Measurements from ENCODE around the gene DCN.

The DCN gene

DNA sequence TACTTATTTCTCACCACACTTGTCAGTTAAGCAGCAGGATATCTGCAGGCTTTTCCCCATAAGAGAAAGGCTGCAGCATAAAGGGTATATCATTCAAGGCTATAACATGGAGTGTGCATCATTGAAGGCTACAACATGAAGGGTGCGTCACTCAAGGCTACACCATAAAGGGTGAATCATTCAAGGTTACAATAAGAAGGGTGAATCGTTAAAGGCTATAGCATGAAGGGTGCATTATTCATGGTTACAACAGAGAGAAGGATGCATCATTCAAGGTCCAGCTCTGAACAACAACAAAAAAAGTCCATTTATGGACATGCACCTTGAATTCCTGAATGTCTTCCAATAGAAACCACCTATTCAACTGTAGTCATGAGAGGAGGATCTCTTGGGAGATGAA lies 38.6 kb downstream of the DCN start:
- H3K9me3 ChIP-seq (ENCODE audit: severe bottlenecking) = no peaks in the 10 kb centered on the region
- DNase-seq = no peak
- no peak overlapping the region for H3K27ac ChIP-seq
- H3K27me3 ChIP-seq (ENCODE audit: insufficient read depth, low read depth, severe bottlenecking) = no peaks in the 10 kb centered on the region
- H3K4me3 ChIP-seq (ENCODE audit: low read depth, low read length) = no peak overlapping the region
- TF ChIP-seq, protein P1, sequence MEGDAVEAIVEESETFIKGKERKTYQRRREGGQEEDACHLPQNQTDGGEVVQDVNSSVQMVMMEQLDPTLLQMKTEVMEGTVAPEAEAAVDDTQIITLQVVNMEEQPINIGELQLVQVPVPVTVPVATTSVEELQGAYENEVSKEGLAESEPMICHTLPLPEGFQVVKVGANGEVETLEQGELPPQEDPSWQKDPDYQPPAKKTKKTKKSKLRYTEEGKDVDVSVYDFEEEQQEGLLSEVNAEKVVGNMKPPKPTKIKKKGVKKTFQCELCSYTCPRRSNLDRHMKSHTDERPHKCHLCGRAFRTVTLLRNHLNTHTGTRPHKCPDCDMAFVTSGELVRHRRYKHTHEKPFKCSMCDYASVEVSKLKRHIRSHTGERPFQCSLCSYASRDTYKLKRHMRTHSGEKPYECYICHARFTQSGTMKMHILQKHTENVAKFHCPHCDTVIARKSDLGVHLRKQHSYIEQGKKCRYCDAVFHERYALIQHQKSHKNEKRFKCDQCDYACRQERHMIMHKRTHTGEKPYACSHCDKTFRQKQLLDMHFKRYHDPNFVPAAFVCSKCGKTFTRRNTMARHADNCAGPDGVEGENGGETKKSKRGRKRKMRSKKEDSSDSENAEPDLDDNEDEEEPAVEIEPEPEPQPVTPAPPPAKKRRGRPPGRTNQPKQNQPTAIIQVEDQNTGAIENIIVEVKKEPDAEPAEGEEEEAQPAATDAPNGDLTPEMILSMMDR (IDR thresholded peaks at IDR 0.05; ENCODE audit: low read depth, low read length) = no peak
- H3K36me3 ChIP-seq = no peaks in the 10 kb centered on the region

GRCh38 chr12:91143206-91143605 lies 39.4 kb downstream of the DCN start:
- Histone ChIP-seq H3K27me3 (ENCODE audit: insufficient read depth, low read depth, severe bottlenecking) (no peaks in the 10 kb centered on the region), H3K4me3 (ENCODE audit: low read depth, low read length) (no peak overlapping the region), H3K36me3 (no peaks in the 10 kb centered on the region), H3K9me3 (ENCODE audit: severe bottlenecking) (no peaks in the 10 kb centered on the region), H3K27ac (no peak overlapping the region)
- TF ChIP-seq, protein P1 (IDR thresholded peaks at IDR 0.05; ENCODE audit: low read depth, low read length) = no peak
- no peak for DNase-seq

GRCh38 chr12:91142221-91142631 lies 40.4 kb downstream of the DCN start:
- no peak overlapping the region for H3K27ac ChIP-seq
- TF ChIP-seq, protein P1 (IDR thresholded peaks at IDR 0.05; ENCODE audit: low read depth, low read length) = no peak

DNA sequence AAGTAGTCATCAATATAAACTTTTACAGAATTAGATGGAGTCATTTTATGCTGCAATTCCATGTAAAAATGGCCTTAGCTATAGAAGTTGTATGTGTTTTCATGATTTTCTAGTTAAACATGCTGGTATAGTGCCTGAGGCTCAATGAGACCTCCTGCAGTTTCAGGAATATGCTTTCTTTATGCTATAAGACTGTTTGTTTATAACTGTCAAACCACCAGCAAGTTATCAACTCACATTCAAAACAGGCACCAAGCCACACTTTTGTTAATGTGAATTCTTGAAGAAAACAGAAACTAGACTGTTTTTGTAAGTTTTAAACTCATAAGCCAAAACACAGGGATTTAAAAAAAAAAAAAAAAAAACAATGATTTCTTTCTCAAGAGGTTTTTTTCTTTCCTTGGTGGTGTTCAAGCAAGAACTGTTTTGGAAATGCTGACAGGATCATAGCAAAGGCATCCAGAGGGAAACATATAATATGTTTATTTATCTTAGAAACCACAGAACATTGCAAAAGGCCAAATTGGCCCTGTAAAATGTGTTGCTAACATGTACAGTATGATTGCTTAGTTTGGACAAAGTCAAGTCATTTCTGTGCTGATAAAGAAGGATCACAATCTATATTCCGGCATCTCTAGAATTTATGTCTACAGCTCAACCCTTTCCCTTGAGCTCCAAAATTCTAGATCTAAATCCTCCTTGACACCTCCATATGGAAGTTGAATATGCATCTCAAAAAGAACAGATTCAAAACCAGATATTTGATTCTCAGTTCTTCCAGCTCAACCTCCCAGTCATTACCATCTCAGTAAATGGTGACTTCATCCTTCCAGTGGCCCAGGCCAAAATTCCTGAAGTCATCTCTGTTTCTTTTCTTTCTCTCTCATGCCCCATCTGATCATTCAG lies 42.3 kb downstream of the DCN start:
- TF ChIP-seq, protein P1 (IDR thresholded peaks at IDR 0.05; ENCODE audit: low read depth, low read length) = no peak

More at GRCh38 chr12:91142221-91142631, 40.4 kb downstream of the DCN start:
- H3K4me3 ChIP-seq (ENCODE audit: low read depth, low read length) = no peak overlapping the region
- no peaks in the 10 kb centered on the region for H3K27me3 ChIP-seq (ENCODE audit: insufficient read depth, low read depth, severe bottlenecking)
- H3K36me3 ChIP-seq = no peaks in the 10 kb centered on the region
- DNase-seq = no peak
- H3K9me3 ChIP-seq (ENCODE audit: severe bottlenecking) = no peaks in the 10 kb centered on the region

DNA sequence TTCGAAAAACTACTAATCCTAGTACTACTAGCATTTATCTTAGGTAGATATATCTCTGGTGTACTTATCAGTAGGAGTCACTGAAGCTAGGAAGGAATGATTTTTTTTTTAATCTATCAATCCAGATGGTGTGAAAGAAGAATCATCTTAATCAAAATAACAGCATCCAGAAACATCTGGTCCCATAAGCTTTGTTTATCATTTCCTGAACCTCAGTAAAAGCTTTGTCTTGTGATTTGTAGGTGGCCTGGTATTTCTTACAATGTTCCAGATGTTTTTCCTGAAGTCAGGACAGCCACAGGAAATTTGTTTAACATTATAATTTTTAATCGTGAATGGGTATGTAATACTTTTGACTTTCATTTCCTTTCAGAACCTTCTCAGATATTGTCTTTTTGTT lies 43.3 kb downstream of the DCN start:
- TF ChIP-seq, protein P1 (IDR thresholded peaks at IDR 0.05; ENCODE audit: low read depth, low read length) = no peak
- no peak overlapping the region for H3K4me3 ChIP-seq (ENCODE audit: low read depth, low read length)
- no peak for DNase-seq
- no peak overlapping the region for H3K27ac ChIP-seq
- H3K9me3 ChIP-seq (ENCODE audit: severe bottlenecking) = no peaks in the 10 kb centered on the region
- no peaks in the 10 kb centered on the region for H3K36me3 ChIP-seq
- H3K27me3 ChIP-seq (ENCODE audit: insufficient read depth, low read depth, severe bottlenecking) = no peaks in the 10 kb centered on the region

More for the DNA sequence above, 42.3 kb downstream of the DCN start:
- Histone ChIP-seq H3K9me3 (ENCODE audit: severe bottlenecking) (no peaks in the 10 kb centered on the region), H3K27me3 (ENCODE audit: insufficient read depth, low read depth, severe bottlenecking) (no peaks in the 10 kb centered on the region), H3K4me3 (ENCODE audit: low read depth, low read length) (no peak overlapping the region), H3K36me3 (no peaks in the 10 kb centered on the region), H3K27ac (no peak overlapping the region)
- DNase-seq = no peak
